Ovary (tissue), 3 donors: ENCODE measurements around the gene KRT72.

ENCODE experiments used
- CTCF ChIP-seq, 3 donors: fragments of 450-650 bp in 2 of 3; fragments of 200-600 bp in 1 of 3; IDR thresholded peaks; one replicate each; pipeline versions ENCODE4 v1.5.1 to v1.8.0; 2016 to 2022; ENCODE audit warnings: antibody characterized with exemption in 3 of 3, mild to moderate bottlenecking in 1 of 3
- EP300 ChIP-seq: sonication (generic); formaldehyde crosslinking; IDR thresholded peaks from one replicate; pipeline ENCODE4 v1.6.1; 2017; ENCODE audit warnings: antibody characterized with exemption
- POLR2A ChIP-seq: fragments of 450-650 bp; IDR thresholded peaks from one replicate; pipeline ENCODE4 v1.6.1; 2017; ENCODE audit warnings: antibody characterized with exemption, mild to moderate bottlenecking, moderate library complexity
- donor health status: DM: no; HTN: no; CAD: no.

GRCh38 chr12:52557476-52557875 is 43.8 kb downstream of the KRT72 start:
- no peak for TF ChIP-seq CTCF (IDR thresholded peaks at IDR 0.05)
- no peak for TF ChIP-seq POLR2A
- no peak for TF ChIP-seq EP300
